ENCODE measurements around the gene RASSF5. TPM values are rescaled to one million over a fixed set of nuclear protein-coding genes. Genes with fewer than 3 reads are reported as not detected.

RASSF5 gene
- total and polyA plus RNA-seq, 2 donors (not counting 1 experiment from before 2014, with no cell fraction given), result 69.7 to 146 TPM

DNA sequence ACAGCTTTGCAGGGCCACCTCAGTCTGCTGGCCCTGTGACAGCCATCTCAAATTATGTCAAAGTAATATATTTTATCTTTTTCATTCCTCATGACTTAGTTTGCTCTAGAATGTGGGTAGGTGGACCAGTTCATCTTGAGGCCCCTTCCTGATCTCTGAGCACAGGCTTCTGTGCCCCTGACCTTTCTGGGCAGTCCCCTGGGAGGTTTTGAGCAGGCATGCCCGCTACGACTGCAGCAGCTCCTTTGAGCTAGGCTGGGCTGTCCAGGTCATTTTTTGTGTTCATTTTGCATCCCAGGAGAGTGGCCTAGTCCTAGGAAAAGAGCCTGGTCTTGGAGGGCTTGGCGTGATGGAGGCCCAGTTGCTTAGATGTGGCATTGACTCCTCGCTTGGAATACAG is 62.2 kb downstream of the RASSF5 start:
- CTCF ChIA-PET, result interaction anchor here (0.6 to 1.3 kb wide), 4 partner anchors 11 to 93 kb away, joined by 3 to 8 read pairs (median 4); no protein-coding TSS in a partner anchor
- no peak for ATAC-seq (ENCODE audit: low read depth)
- no peak overlapping the region for H2AFZ ChIP-seq (ENCODE audit: insufficient read depth, low read depth, low read length, poor library complexity, severe bottlenecking)
- Mint-ChIP-seq H3K9me3 (ENCODE audit: insufficient read depth) (no peaks in the 10 kb centered on the region), H3K27ac (peak overlapping the region; percentile 65), H3K4me3 (no peak overlapping the region), H3K4me1 (peaks cover 92% of the 10 kb centered on the region), H3K27me3 (no peaks in the 10 kb centered on the region)
- H3K9me3 ChIP-seq (ENCODE audit: control extremely low read depth in 1 of 3, control insufficient read depth in 2 of 3, insufficient read depth in 1 of 3, low read length in 2 of 3), result no peaks in the 10 kb centered on the region
- POLR2A ChIA-PET, result interaction anchor here (0.7 kb wide), 1 partner anchor 86 kb away, joined by 4 read pairs; no protein-coding TSS in a partner anchor
- H3K4me1 ChIP-seq (ENCODE audit: control insufficient read depth in 2 of 2, insufficient read depth in 2 of 2, low read length in 2 of 2), result peaks cover 68 to 89% of the 10 kb centered on the region in 2 donors
- TF ChIP-seq EZH2 (IDR thresholded peaks at IDR 0.05; ENCODE audit: borderline replicate concordance, insufficient read depth, low read depth, low read length, poor library complexity, severe bottlenecking), result no peak
- TF ChIP-seq, protein P1, sequence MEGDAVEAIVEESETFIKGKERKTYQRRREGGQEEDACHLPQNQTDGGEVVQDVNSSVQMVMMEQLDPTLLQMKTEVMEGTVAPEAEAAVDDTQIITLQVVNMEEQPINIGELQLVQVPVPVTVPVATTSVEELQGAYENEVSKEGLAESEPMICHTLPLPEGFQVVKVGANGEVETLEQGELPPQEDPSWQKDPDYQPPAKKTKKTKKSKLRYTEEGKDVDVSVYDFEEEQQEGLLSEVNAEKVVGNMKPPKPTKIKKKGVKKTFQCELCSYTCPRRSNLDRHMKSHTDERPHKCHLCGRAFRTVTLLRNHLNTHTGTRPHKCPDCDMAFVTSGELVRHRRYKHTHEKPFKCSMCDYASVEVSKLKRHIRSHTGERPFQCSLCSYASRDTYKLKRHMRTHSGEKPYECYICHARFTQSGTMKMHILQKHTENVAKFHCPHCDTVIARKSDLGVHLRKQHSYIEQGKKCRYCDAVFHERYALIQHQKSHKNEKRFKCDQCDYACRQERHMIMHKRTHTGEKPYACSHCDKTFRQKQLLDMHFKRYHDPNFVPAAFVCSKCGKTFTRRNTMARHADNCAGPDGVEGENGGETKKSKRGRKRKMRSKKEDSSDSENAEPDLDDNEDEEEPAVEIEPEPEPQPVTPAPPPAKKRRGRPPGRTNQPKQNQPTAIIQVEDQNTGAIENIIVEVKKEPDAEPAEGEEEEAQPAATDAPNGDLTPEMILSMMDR (IDR thresholded peaks at IDR 0.05), result no peak
- no peaks in the 10 kb centered on the region for H3K27me3 ChIP-seq (replicated peaks in 1 of 4; ENCODE audit: control extremely low read depth in 1 of 4, control insufficient read depth in 3 of 4, insufficient read depth in 4 of 4, low read length in 3 of 4)
- H3K9ac ChIP-seq (ENCODE audit: low read length), result no peak overlapping the region
- no peak overlapping the region for H3K4me2 ChIP-seq (replicated peaks; ENCODE audit: low read depth, low read length, poor library complexity, severe bottlenecking)
- peaks cover 0 to 95% of the 10 kb centered on the region in 2 experiments for H3K36me3 ChIP-seq (replicated peaks in 1 of 2; ENCODE audit: control extremely low read depth in 1 of 2, control insufficient read depth in 1 of 2, extremely low read depth in 1 of 2, insufficient read depth in 2 of 2, low read length in 1 of 2)
- H3K79me2 ChIP-seq (ENCODE audit: control insufficient read depth, insufficient read depth, low read length), result peaks cover 100% of the 10 kb centered on the region
- DNase-seq, result no peak
- H3K27ac ChIP-seq (ENCODE audit: low read length in 2 of 2), result peak overlapping the region in 1 of 2 donors; percentile 23
- H4K20me1 ChIP-seq (ENCODE audit: control insufficient read depth, insufficient read depth, low read length, poor library complexity, severe bottlenecking), result peaks cover 76% of the 10 kb centered on the region
- H3K4me3 ChIP-seq (ENCODE audit: control extremely low read depth in 1 of 5, extremely low read depth in 1 of 5, insufficient read depth in 1 of 5, low read depth in 2 of 5, low read length in 4 of 5), result no peak overlapping the region
- intact Hi-C loops (cut with micrococcal nuclease), result no loop called here
- WGBS (ENCODE audit: insufficient coverage), result 79% methylated on average over 3 of the region's 4 CpGs

DNA sequence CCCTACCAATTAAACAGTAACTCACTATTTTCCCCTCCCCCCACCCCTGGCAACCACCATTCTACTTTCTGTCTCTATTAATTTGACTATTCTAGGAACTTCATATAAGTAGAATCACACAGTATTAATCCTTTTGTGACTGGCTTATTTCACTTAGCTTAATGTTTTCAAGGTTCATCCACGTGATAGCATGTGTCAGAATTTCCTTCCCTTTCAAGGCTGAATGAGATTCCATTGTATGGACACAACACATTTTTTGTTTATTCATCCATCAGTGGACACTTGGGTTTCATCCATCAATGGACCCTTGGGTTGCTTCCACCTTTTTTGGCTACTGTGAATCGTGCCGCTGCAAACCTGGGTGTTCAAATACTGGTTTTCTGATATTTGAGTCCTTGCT is 63.2 kb downstream of the RASSF5 start:
- Mint-ChIP-seq H3K27me3 (no peaks in the 10 kb centered on the region), H3K9me3 (ENCODE audit: insufficient read depth) (no peaks in the 10 kb centered on the region), H3K4me3 (no peak overlapping the region), H3K4me1 (peaks cover 90% of the 10 kb centered on the region), H3K27ac (peak overlapping the region; percentile 53)
- Histone ChIP-seq H3K36me3 (replicated peaks in 1 of 2; ENCODE audit: control extremely low read depth in 1 of 2, control insufficient read depth in 1 of 2, extremely low read depth in 1 of 2, insufficient read depth in 2 of 2, low read length in 1 of 2) (peaks cover 0 to 86% of the 10 kb centered on the region in 2 experiments), H4K20me1 (ENCODE audit: control insufficient read depth, insufficient read depth, low read length, poor library complexity, severe bottlenecking) (peaks cover 66% of the 10 kb centered on the region), H3K4me2 (replicated peaks; ENCODE audit: low read depth, low read length, poor library complexity, severe bottlenecking) (no peak overlapping the region), H3K79me2 (ENCODE audit: control insufficient read depth, insufficient read depth, low read length) (peaks cover 97% of the 10 kb centered on the region), H3K27me3 (replicated peaks in 1 of 4; ENCODE audit: control extremely low read depth in 1 of 4, control insufficient read depth in 3 of 4, insufficient read depth in 4 of 4, low read length in 3 of 4) (no peaks in the 10 kb centered on the region), H3K9ac (ENCODE audit: low read length) (no peak overlapping the region), H3K4me3 (ENCODE audit: control extremely low read depth in 1 of 5, extremely low read depth in 1 of 5, insufficient read depth in 1 of 5, low read depth in 2 of 5, low read length in 4 of 5) (no peak overlapping the region), H2AFZ (ENCODE audit: insufficient read depth, low read depth, low read length, poor library complexity, severe bottlenecking) (no peak overlapping the region), H3K4me1 (ENCODE audit: control insufficient read depth in 2 of 2, insufficient read depth in 2 of 2, low read length in 2 of 2) (peaks cover 68 to 89% of the 10 kb centered on the region in 2 donors), H3K27ac (ENCODE audit: low read length in 2 of 2) (peak overlapping the region in 1 of 2 donors; percentile 33), H3K9me3 (ENCODE audit: control extremely low read depth in 1 of 3, control insufficient read depth in 2 of 3, insufficient read depth in 1 of 3, low read length in 2 of 3) (no peaks in the 10 kb centered on the region)
- DNase-seq (no peak), ATAC-seq (ENCODE audit: low read depth) (no peak)
- ChIA-PET CTCF (interaction anchor here (0.6 to 1.3 kb wide), 3 partner anchors 13 to 32 kb away, joined by 3 to 8 read pairs (median 5); no protein-coding TSS in a partner anchor), POLR2A (interaction anchor here (0.7 kb wide), 2 partner anchors 9 to 10 kb away, joined by 3 to 8 read pairs; no protein-coding TSS in a partner anchor)
- intact Hi-C loops (cut with micrococcal nuclease), result loop anchor here (1.0 kb wide), 1 partner anchor 13 kb away; no protein-coding TSS in a partner anchor
- WGBS (ENCODE audit: insufficient coverage), result 100% methylated on average over 3 of the region's 3 CpGs
- TF ChIP-seq EZH2 (IDR thresholded peaks at IDR 0.05; ENCODE audit: borderline replicate concordance, insufficient read depth, low read depth, low read length, poor library complexity, severe bottlenecking), result no peak
- TF ChIP-seq, protein P1 (IDR thresholded peaks at IDR 0.05), result no peak

Measured in B cell (primary cell).